ENCODE results near the gene LNX1.

LNX1 gene

DNA sequence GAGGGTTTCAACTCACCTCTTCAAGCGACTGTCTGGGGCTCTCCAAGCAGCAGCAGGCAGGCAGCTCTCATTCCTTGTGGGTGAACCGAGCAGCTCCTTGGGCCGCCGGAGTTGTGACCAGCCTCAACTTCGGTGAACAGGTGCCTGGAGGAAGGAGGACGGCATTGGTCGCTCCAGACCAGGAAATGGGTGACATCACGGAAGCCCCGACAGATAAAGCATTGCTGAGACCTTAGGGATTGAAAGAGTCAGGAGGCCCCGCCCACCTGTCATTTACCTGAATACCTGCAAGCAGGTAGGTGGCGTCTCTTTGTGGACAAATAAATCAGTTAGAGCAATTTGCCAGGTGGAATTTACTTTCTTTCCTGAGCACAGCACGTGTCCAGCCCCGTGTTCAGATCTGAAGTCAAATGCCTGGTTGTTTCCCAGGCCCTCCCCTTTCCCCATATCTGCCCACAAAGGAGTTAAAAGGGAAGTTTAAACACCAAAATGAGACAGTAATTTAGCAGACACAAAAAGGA, at the start of gene LNX1:
TSS of gene LNX1 (minus strand) at position 115 of the 521 bp plus-strand sequence. CDS start 17,484 bp downstream, outside the sequence.
- DNase-seq = peak; percentile 39

DNA sequence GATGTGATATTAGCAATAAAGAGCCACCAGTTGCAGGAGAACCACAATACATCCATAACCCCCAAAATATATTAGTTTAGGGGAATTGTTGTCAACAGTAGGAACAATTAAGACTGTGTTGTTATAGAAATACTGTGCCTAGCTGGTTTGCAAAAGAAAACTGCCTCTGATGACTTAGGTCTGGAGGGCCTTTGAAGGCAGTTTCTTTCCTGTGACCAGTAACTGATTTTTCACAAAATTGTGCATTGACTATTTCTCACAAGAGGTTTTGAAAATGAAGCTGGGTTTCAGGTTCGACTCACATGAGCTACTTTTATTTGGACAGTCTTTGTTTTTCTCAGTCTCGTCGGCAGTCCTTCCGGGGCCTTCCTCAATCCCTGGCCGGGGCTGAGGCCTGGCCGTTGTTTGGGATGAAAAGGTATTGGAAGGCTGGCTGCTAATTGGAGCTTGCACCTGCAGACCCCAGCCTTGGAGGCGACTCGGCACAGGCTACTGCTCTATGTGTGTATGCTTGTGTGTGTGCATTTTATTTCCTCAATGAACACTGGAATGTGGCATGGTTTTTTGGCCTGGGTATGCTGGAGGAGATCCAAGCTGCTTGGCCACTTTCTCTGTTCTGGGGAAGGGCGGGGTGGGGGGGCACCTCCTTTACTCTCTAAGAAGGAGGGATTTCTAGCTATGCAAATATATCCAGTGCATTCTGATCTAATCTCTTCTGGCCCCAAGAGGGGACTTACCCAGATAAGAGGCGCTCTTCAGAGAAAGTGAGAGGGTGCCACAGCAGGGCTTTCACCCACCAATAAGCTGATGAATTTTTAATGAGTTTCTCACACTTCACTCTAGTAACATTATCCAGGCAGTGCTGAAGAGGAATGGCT, 49.5 kb upstream of the LNX1 start:
- no peak for DNase-seq

DNA sequence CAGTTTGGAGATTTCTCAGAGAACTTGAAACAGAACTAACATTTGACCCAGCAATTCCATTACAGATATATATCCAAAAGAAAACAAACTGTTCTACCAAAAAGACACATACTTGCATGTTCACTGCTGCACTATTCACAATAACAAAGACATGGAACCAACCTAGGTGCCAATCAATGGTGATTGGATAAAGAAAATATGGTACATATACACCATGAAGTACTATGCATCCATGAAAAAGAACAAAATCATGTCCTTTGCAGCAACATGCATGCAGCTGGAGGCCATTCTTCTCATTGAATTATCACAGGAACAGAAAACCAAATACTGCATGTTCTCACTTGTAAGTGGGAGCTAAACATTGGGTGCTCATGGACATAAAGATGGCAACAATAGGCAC, 47.6 kb upstream of the LNX1 start:
- no peak for DNase-seq

DNA sequence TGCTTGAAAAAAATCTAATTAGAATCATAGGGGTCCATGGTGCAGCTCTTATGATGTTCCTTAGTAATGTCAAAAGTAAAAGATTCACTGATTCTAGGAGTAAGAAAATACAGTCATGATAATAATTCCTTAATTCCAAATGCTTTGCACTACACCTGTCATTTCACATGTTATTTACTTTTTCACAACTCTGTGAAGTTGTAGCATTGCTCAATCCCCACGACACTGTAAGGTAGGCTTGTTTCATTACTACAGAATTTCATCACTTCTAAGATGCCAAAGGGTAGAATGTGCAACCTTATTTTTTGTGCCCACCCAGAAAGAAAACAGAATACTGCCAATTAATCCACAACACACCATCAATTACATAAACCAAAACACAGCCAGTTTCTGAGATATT, 46.1 kb upstream of the LNX1 start:
- DNase-seq = no peak

GRCh38 chr4:53635697-53636483, 44.6 kb upstream of the LNX1 start:
- DNase-seq = no peak

GRCh38 chr4:53633608-53634007, 42.3 kb upstream of the LNX1 start:
- DNase-seq = no peak

DNA sequence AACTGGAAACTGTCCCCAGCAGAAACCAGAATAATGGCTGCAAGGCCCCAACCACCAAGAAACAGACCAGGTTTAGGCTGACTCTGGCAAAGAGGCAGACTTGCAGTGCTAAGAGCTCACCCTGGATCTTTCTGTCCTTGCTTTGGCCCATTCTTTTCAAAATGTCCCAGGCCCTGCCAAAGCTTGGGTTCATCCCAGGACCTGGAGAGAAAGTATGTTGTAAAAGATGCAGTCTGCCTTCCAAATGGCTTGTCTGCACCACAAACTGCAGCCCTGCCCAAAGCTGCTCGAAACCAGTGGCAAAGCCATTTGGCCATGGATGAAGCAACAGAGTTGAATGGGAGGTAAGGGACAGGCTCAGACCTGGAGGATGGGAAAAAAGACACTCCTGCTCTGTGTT, 38.0 kb upstream of the LNX1 start:
- no peak for DNase-seq

- no peak for DNase-seq
Observed at GRCh38 chr4:53626491-53626890, 35.2 kb upstream of the LNX1 start.

DNA sequence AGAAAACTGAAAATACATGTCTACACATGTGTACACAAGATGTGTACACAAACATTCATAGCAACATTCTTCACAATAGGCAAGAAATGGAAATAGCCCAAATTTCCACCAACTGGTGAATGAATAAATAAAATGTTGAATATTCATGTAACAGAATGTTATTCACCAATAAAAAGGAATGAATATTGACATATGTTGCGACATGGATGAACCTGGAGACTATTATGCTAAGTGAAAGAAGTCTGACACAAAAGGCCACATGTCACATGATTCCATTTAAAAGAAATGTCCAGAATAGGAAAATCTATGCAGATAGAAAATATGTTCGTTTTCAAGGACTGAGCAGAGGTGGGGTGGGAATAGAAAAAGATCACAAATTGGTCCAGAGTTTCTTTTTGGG, 34.6 kb upstream of the LNX1 start:
- DNase-seq = no peak

GRCh38 chr4:53622739-53623151, 31.5 kb upstream of the LNX1 start:
- DNase-seq = no peak

GRCh38 chr4:53620956-53621355, 29.7 kb upstream of the LNX1 start:
- DNase-seq = no peak

- no peak for DNase-seq
Observed at GRCh38 chr4:53619431-53619830, 28.1 kb upstream of the LNX1 start.

- no peak for DNase-seq
Observed at GRCh38 chr4:53618321-53618720, 27.0 kb upstream of the LNX1 start.

DNA sequence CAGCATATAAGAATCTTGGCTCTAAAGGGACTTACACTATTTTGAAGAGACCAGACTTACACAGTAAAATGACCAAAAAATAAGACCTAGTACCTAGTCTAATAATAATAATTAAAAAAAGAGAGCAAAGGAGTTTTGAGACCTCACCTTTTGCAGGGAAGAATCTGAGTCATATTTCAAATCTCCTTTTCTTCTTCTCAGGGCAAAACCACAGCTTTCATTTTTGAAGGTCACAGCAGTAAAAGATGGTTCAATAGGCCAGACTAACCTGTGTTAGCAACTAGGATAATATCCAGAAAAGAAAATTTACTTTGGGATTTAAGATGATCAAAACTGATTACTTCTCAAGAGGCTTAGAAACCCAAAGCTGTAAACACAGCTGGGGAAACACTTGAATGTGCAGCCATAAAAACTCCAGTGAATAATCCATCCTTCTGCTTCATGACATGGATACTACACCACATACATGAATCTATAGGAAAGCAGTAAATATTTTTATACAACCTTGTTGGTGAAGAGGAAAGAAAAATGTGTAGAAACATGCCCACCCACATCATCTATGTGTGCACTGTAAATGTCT, 25.9 kb upstream of the LNX1 start:
- DNase-seq = no peak

DNA sequence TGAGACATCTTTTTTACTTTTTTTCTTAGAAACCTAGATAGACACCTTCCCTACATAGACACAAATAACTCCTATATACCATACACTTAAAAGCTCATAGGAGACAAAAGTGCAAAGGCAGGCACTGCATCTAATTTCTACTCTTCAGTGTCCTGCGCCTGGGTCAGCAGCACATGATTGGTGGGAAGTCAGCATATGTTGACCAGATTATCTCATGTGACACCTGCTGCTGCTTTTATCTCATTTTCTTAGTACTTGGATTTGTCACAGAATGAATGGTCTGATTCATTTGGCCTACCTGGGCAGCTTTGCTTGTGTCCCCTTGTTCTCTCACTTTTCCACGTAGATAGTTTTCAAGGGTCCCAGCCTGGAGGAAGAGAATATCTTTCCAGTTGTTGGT, 24.9 kb upstream of the LNX1 start:
- no peak for DNase-seq

DNA sequence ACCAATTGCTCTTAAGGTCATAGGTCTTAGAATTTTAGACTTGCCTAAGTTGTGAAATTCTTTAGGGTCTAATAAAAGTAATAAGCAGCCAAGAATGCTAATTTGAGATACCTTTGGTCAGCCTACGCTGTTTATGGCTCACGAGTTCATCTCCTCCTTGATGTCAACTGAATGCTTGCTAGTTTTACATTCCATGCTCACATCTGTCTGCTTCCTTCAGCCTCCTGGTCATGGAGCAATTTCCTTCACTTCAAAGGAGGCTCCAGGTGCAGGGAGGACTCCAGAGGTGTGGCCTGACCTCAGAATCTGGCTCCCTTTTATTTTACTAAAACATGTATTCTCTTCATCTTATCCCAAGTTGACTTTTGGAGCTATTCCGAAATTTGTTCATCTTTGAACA, 23.3 kb upstream of the LNX1 start:
- no peak for DNase-seq

DNA sequence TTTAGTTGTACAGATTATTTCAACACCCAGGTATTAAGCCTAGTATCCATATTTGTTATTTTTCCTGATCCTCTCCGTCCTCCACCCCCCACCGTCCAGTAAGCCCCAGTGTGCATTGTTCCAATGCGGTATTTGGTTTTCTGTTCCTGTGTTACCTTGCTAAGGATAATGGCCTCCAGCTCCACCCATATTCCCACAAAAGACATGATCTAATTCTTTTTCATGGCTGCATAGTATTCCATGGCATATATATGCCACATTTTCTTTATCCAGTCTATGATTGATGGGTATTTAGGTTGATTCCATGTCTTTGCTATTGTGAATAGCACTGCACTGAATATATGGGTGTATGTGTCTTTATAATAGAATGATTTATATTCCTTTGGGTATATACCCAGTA, 22.1 kb upstream of the LNX1 start:
- DNase-seq = no peak

- DNase-seq = no peak
Observed at GRCh38 chr4:53608649-53609048, 17.4 kb upstream of the LNX1 start.

DNA sequence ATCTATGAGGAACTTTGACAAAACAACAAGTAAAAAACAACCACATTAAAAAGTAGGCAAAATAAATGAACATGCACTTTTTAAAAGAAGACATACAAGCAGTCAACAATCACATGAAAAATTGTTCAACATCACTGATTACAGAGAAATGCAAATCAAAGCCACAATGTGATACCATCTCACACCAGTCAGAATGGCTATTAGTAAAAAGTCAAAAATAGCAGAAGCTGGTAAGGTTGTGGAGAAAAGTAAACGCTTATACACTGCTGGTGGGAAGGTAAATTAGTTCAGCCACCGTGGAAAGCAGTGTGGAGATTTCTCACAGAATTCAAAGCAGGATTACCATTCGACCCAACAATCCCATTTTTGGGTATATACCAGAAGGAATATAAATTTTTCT, 17.0 kb upstream of the LNX1 start:
- no peak for DNase-seq

- no peak for DNase-seq
Observed at GRCh38 chr4:53605783-53606182, 14.5 kb upstream of the LNX1 start.

DNA sequence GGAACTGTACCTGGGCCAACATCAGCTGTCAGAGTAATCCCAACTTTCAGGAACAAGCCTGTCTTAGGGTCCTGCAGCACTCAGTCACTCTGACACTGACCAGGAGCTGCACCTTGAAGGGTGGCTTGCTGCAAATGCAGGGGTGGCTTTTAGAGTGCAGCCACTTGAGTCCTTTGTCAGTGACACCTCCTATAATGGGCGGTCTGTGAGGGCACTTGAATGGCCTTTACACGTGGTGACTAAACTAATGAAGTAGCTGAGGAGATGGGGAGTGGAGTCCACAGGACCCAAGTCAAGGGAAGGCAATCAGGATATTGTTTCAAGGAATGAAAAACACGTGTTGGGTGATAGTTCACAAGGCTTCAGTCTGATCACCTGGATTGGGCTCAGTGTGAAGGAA, 11.1 kb upstream of the LNX1 start:
- no peak for DNase-seq

GRCh38 chr4:53601251-53601764, 10.0 kb upstream of the LNX1 start:
- DNase-seq = peak; percentile 73

DNA sequence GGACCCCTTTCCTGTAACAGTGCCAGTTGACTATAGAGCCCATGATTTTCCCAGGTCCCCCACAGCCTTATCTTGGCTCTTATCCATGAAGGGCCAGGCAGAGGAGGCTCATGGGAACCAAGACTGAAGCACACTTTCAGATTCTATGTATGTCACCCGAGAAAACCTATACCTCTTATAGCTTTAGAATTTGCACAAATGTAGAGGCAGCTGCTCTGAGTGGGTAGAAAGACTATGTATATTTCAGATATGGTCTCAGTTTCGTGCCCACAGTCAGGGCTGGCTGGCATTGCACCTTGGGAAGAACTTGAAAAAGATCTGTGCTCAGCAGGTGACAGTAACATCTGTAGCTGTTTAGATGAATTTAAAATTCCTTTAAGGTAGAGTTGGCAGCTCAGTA, 8.3 kb upstream of the LNX1 start:
- DNase-seq = no peak
